ENCODE data around the gene DPYSL5.

Gene DPYSL5

GRCh38 chr2:26994983-26995382 lies 147.1 kb downstream of the DPYSL5 start:
- Mint-ChIP-seq H3K27ac (no peak overlapping the region), H3K4me3 (no peak overlapping the region), H3K27me3 (peaks cover 4 to 19% of the 10 kb centered on the region in 2 donors), H3K36me3 (no peaks in the 10 kb centered on the region), H3K4me1 (peaks cover 0 to 1% of the 10 kb centered on the region in 2 donors), H3K9me3 (no peaks in the 10 kb centered on the region)
- DNase-seq (no peak), ATAC-seq (replicated peaks) (no peak)

- no peaks in the 10 kb centered on the region for H3K36me3 Mint-ChIP-seq
- H3K27me3 Mint-ChIP-seq: peaks cover 4 to 23% of the 10 kb centered on the region in 2 donors
- DNase-seq (no peak), ATAC-seq (replicated peaks) (no peak)
- H3K4me3 Mint-ChIP-seq: no peak overlapping the region
- peaks cover 0 to 2% of the 10 kb centered on the region in 2 donors for H3K4me1 Mint-ChIP-seq
- H3K27ac Mint-ChIP-seq: no peak overlapping the region
- H3K9me3 Mint-ChIP-seq: no peaks in the 10 kb centered on the region
These were observed 149.5 kb downstream of the DPYSL5 start for GRCh38 chr2:26997394-26997793.

- no peaks in the 10 kb centered on the region for H3K36me3 Mint-ChIP-seq
- H3K9me3 Mint-ChIP-seq: no peaks in the 10 kb centered on the region
- DNase-seq (no peak), ATAC-seq (replicated peaks) (no peak)
- H3K27me3 Mint-ChIP-seq: peaks cover 0 to 18% of the 10 kb centered on the region in 2 donors
- H3K4me3 Mint-ChIP-seq: no peak overlapping the region
- H3K4me1 Mint-ChIP-seq: peaks cover 0 to 2% of the 10 kb centered on the region in 2 donors
- no peak overlapping the region for H3K27ac Mint-ChIP-seq
These were observed 150.4 kb downstream of the DPYSL5 start for GRCh38 chr2:26998323-26998722.
